Cardiac ventricle fibroblast (primary cell): ENCODE measurements around the gene CDY1B. TPM values are rescaled to one million over a fixed set of nuclear protein-coding genes. Genes with fewer than 3 reads are reported as not detected.

Source experiments
- total RNA-seq: library from RNA; depleted of rRNA; stranded (reverse); fragments of >200 nt; gene quantifications from 2 replicates; pipeline ENCODE4 v1.2.3, GENCODE V29; 2015

Gene CDY1B
- total RNA-seq = not detected in 2 replicates

DNA sequence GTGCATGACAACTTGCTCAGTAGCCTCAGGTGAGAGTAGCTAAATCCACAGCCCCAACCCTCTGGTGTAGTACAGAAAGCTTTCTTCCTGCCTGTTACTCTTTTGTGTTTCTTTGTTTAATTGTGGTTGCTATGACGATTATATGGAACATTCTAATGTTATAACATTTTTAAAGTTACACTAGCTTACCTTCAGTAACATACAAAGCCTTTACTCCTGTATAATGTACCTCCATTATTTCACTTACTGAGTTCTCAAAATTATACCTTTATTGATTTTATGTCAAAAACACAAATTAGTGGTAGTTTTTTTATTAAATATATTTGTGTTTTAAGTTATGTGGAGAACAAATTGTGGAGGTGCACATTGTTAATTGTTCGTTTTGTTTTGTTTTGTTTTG is at the start of gene CDY1B:
TSS of gene CDY1B (minus strand) at position 101 of the 400 bp plus-strand sequence. CDS start 331 bp downstream, outside the sequence.

